ENCODE results near the gene ZNRD2.

Gene ZNRD2

DNA sequence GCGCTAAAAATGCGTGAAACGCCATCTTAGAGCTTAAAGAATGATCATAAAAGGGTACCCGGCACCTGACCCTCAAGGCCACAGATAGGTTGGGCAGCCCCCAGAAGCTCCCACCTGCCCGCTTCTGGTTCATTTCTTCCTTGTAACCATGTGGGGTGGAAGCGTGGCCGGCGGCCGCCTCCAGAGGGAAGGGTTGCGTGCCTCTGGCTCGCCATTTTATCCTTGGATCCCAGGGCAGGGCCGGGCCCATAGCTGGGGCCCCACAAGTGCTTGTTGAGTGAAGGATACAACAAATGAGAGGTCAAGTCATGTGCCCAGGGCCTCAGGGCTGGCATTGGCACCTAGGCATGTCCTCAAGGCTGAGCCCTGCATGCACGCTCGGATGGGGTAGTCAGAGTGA, 51.2 kb downstream of the ZNRD2 start:
- Mint-ChIP-seq H3K36me3 (peaks cover 3% of the 10 kb centered on the region), H3K4me3 (no peak overlapping the region), H3K9me3 (ENCODE audit: low read depth) (no peaks in the 10 kb centered on the region), H3K27me3 (no peaks in the 10 kb centered on the region), H3K27ac (no peak overlapping the region), H3K4me1 (ENCODE audit: low read depth) (peaks cover 20% of the 10 kb centered on the region)

Data from activated naive CD8-positive, alpha-beta T cell (primary cell).